CD4-positive, alpha-beta T cell treated with Interleukin-15 for 1 hour (primary cell): ENCODE data around the gene SPRR1B.
"Not testable (repeated sequence)": the region's sequence is repeated elsewhere in the genome, so short reads cannot be mapped to it uniquely, and the experiment has no call there.

Experiments used
- DNase-seq: peaks from one replicate; pipeline ENCODE4 v3.0.0-alpha.2; 2020

SPRR1B gene, protein sequence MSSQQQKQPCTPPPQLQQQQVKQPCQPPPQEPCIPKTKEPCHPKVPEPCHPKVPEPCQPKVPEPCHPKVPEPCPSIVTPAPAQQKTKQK

DNA sequence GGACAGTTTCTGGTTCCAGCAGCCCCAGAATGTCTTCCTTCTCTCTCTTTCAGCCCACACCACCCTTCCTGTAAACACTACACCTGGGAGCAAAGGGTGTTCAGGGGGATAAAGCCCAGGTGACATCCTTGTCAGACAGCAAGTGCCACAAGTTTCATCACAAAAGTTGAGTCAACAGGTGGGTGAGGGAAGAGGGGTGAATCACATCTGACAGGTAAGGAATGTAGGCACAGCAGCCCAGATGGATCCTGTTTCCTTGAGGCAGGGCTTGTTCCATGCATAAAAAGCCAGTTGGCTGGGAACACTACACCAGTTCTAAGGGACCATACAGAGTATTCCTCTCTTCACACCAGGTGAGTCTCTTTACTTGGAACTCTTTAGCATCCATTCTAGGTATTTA is at the start of gene SPRR1B:
Gene SPRR1B (plus strand): TSS at position 309 of the 400 bp plus-strand sequence. CDS start 1,143 bp downstream, outside the sequence.
- DNase-seq, result no peak

DNA sequence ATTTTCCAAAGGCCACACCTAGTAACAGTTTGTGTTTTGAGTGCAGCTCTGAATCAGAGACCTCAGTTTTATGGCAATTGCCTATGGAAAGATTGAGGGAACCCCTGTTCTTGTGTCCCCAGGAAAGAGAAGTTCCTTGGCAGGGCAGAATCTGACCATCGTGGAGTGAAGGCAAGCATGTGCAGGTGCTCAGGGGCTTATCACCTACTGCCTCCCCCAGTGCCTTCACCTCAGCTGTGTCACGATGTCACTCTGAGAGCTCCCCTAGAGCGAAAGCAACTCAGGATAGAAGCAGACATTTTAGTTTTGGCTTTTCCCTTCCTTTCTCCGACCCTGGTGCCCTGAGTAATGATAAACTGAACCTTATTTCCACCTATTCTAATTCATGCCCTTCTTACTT is 48.9 kb upstream of the SPRR1B start:
- no peak for DNase-seq

DNA sequence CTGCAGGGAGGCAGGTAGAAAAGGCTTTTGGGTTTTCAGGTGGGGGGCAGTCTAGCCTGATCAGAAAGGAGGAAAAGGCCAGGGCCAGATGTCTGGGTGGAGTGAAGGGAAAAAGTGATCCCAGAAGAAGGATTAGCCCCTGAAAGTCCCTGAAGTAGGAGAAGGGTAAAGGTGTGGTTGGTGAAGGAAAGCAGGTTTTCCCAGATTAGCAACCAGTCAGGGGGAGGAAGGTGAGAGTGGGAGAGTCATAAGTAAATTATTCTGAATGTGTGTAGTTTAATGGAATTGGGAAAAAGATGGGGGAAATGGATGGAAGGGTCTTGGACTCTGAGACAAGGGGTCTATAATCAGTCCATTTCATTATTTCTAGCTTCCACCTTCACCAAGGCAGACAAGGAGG is 47.8 kb upstream of the SPRR1B start:
- DNase-seq, result no peak

GRCh38 chr1:152983743-152984142 is 47.3 kb upstream of the SPRR1B start, which contains the start of gene SPRR1A:
TSS of gene SPRR1A (plus strand) at chr1:152984081. CDS start at chr1:152985231, 1,150 bp downstream.
- DNase-seq, result no peak

DNA sequence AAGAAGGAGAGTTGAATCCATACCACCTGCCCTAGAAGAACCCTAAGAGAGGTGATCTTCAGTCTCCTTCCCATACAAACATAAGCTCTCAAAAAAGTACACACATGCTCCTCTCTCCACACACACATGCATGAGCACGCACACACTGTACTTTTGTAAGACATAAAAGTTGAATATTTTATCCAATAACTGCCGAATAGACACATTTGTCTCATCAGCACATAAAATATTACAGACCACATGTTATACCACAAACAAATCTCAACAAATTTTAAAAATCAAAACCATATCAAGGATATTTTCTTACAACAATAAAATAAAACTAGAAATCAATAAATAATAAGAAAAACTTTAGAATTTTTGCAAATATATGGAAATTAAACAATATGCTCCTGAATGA is 44.4 kb upstream of the SPRR1B start:
- no peak for DNase-seq

GRCh38 chr1:152993186-152993585 is 37.8 kb upstream of the SPRR1B start:
- DNase-seq, result no peak

DNA sequence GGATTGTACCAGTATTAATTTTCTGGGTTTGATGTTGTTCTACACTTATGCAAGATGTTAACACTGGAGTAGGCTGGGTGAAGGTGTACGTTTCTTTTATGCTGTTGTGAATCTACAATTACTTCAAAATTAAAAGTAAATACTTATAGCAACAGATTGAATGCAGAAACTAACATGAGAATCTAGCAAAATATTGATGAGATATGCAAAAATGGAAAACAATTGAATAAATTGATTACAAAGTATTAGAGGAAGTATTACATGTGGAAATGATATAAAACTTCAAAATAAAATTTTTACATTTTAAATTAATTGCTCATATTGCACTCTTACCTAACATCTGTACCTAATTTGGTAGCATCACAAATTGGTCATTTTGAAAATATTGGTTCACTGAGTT is 35.2 kb upstream of the SPRR1B start:
- DNase-seq, result no peak

GRCh38 chr1:152996633-152997400 is 34.2 kb upstream of the SPRR1B start:
- DNase-seq, result no peak

DNA sequence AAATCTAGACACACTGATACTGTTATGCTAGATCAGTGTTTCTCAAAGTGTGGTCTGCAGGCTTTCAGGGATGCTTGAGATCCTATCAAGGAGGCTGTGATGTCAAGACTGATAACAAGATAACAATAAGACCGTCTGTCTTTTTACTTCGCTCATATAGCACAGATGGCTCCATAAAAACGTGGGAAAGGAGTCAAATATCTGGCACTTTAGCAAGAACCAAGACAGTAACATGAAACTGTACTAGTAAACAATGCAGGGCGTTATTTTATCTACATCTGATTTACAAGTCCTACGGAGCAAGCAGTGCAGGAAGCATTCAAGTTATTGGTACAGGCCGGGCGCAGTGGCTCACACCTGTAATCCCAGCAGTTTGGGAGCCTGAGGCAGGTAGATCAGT is 33.1 kb upstream of the SPRR1B start:
- no peak for DNase-seq

DNA sequence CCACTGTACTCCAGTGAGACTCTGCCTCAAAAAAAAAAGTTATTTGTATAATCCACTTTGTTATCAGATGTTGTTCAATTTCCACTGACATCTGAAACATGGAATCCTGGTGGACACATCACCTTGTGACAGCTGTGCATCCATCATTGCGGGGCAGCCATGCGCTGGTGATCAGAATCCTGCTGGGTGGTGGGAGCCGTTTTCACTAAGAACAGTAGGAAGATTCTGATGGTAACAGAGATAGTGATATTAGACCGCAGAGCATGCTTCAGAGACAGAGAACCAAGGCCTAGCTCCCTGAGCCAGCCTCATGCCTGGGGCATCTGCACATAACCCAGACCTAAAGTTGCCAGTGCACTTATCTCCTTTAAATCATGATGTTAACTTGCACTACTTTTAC is 32.5 kb upstream of the SPRR1B start:
- no peak for DNase-seq

DNA sequence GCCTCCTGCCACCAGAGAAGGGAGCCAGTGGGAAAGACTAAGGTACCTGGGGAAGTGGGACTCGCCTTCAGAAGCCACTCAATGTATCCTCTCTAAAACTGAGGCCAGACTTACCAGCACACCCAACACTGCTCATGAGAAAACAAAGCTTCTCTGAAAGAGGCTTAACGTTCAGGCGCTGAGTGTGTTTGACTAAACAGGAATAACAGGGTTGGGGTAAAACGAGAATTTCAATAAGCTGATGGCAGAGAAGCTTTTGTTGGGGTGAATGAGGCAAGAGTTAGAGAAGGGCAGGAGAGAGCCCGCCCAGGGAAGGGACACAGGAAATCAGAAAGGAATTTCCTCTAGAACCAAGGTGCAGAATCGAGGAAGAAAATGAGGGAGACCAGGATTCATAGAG is 31.2 kb upstream of the SPRR1B start:
- no peak for DNase-seq

GRCh38 chr1:153000294-153000693 is 30.7 kb upstream of the SPRR1B start:
- DNase-seq, result no peak

DNA sequence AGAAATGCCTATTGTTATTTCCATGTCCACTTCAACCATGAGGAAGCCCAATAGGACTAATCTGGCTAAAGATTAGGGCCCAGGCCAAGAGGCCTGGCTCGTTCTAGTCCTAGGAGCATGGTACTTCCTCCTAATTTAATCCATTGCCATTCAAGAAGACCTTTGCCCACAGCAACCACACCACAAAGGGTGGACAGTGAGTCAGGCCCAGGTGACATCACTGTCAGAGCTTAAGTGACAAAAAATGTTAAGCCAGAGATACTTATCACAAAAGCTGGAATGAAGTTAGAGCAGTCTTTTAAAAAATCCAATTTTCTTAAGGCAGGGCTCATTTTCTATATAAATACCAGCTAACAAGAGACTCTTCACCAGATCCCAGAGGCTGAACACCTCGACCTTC is 29.6 kb upstream of the SPRR1B start, which contains the start of gene SPRR3:
Gene SPRR3 (plus strand): TSS at position 368 of the 400 bp plus-strand sequence. CDS start 1,272 bp downstream, outside the sequence.
- DNase-seq, result no peak

GRCh38 chr1:153011235-153011758 is 19.7 kb upstream of the SPRR1B start:
- DNase-seq, result not testable (repeated sequence)

DNA sequence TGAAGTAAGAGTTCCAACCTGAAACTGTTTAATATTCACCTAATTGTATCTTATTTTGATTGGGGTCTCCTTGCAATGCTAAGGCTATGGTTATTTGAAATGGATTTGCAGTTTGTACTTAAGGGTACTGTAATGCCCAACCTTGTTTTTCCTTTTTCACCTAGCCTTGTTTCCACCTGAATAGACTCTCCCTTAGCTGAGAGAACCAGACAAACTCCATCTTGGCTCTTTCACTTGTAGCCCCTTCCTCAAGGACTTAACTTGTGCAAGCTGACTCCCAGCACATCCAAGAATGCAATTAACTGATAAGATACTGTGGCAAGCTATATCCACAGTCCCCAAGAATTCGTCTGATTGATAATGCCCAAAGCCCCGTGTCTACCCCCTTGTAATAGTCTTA is 9.2 kb upstream of the SPRR1B start:
- DNase-seq, result not testable (repeated sequence)

- DNase-seq, result not testable (repeated sequence)
Observed at GRCh38 chr1:153022340-153022739, 8.7 kb upstream of the SPRR1B start.

GRCh38 chr1:153023109-153023508 is 7.9 kb upstream of the SPRR1B start:
- DNase-seq, result no peak

- DNase-seq, result no peak
Observed at GRCh38 chr1:153024413-153024812, 6.6 kb upstream of the SPRR1B start.

DNA sequence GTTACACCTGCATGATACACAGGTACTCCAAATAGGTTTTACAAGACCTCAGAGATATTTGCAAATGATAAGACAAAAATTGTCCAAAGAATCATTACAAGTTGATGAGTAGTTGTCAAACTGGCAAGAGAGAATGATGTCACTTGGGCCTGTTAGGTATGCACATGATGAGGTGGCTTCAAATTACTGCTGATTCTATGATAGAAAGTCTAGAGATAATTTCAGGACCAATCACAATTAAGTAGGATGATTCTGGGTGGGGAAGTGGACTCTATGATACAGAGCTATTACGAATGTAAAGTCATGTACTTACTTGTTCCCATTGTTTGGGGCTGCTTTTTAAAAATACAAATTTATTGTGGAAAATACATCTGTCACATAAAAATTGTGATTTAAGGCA is 5.2 kb upstream of the SPRR1B start:
- DNase-seq, result no peak

- DNase-seq, result no peak
Observed at GRCh38 chr1:153028766-153029165, 2.2 kb upstream of the SPRR1B start.

DNA sequence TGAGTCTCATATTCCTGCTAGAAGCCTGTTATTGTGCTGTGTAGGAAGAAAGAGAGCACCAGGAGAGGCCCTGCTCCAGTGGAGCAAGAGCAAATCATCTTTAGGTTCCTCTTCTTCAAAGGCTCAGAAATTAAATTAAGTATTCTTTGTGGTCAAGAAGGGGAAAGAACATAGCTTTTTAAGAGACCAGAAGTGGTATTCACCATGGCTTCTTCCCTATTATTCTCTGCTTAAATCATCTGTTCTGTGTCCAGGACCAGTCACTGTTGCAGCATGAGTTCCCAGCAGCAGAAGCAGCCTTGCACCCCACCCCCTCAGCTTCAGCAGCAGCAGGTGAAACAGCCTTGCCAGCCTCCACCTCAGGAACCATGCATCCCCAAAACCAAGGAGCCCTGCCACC is 1.1 kb downstream of the SPRR1B start:
- DNase-seq, result no peak

- no peak for DNase-seq
Observed at GRCh38 chr1:153032677-153033308, 1.8 kb downstream of the SPRR1B start.

DNA sequence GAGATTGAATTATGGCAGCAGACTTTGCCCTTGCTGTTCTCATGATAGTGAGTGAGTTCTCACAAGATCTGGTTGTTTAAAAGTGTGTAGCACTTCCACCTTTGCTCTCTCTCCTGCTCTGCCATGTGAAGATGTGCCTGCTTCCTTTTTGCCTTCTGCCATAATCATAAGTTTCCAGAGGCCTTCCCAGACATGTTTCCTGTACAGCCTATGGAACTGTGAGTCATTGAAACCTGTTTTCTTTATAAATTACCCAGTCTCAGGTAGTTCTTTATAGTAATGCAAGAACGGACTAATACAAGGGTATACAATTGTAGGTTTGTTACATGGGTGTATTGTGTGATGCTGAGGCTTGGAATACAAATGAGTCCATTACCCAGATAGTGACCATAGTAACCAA is 4.2 kb downstream of the SPRR1B start:
- DNase-seq, result no peak
